SK-N-SH (cell line): ENCODE measurements around the gene TP53BP2. TPM values are rescaled to one million over a fixed set of nuclear protein-coding genes. Genes with fewer than 3 reads are reported as not detected.

Experiments used
- CTCF ChIA-PET: fragments of 300-600, 350-600 bp; formaldehyde crosslinking; extraction: SDS; loops from one replicate; lab custom pipeline; 2021; lab: Yijun Ruan, JAX
- POLR2A ChIA-PET: fragments of 350-600 bp; sonication (Branson Sonifier 250); formaldehyde crosslinking; extraction: SDS; loops from one replicate; lab custom pipeline; 2020; ENCODE audit warnings: antibody characterized with exemption, inconsistent platforms; lab: Yijun Ruan, JAX
- DNase-seq: peaks from one replicate; pipeline ENCODE4 v3.0.0; 2012
- H2AFZ ChIP-seq: fragments of 200-600 bp; sonication (generic); 2 replicates; pipeline ENCODE4 v1.8.1; 2016; ENCODE audit warnings: antibody characterized with exemption, mild to moderate bottlenecking, low read depth
- H3F3A ChIP-seq: fragments of 200-600 bp; sonication (generic); replicated peaks from 2 replicates; pipeline ENCODE3; 2016; ENCODE audit warnings: antibody characterized with exemption, mild to moderate bottlenecking; ENCODE audit not compliant: insufficient read depth
- H3K27ac ChIP-seq, 2 experiments: fragments of 200-500 bp in 1 of 2; fragments of 200-600 bp in 1 of 2; sonication (Bioruptor generic) in 1 of 2; sonication (generic), shearing (Covaris generic) in 1 of 2; 2 replicates each; pipeline versions ENCODE4 v1.5.1 to v1.6.1; 2014 to 2016; ENCODE audit warnings: low read depth in 2 of 2, inconsistent platforms in 1 of 2, low read length in 1 of 2, mild to moderate bottlenecking in 1 of 2, mixed read lengths in 1 of 2
- H3K27me3 ChIP-seq: fragments of 200-600 bp; sonication (generic), shearing (Covaris generic); 2 replicates; pipeline ENCODE4 v1.6.1; 2016; ENCODE audit warnings: mixed run types; ENCODE audit not compliant: insufficient read depth
- H3K36me3 ChIP-seq, 2 experiments: fragments of 200-500 bp in 1 of 2; fragments of 200-600 bp in 1 of 2; sonication (Bioruptor generic) in 1 of 2; sonication (generic) in 1 of 2; replicated peaks in 1 of 2; 2 replicates each; pipeline versions ENCODE3 to v1.5.1; 2014 to 2016; ENCODE audit warnings: low read length in 1 of 2, mild to moderate bottlenecking in 1 of 2; ENCODE audit not compliant: insufficient read depth in 2 of 2, control insufficient read depth in 1 of 2
- H3K4me1 ChIP-seq, 2 experiments: fragments of 200-500 bp in 1 of 2; fragments of 200-600 bp in 1 of 2; sonication (Bioruptor generic) in 1 of 2; sonication (generic), shearing (Covaris generic) in 1 of 2; 2 replicates each; pipeline versions ENCODE4 v1.5.1 to v1.6.1; 2014 to 2016; ENCODE audit warnings: low read depth in 1 of 2, low read length in 1 of 2, mixed run types in 1 of 2; ENCODE audit not compliant: insufficient read depth in 2 of 2, control insufficient read depth in 1 of 2
- H3K4me2 ChIP-seq: fragments of 200-600 bp; sonication (generic), shearing (Covaris generic); 2 replicates; pipeline ENCODE4 v1.6.1; 2017; ENCODE audit warnings: mixed run types
- H3K4me3 ChIP-seq, 2 experiments: fragments of 200-500 bp in 1 of 2; fragments of 200-600 bp in 1 of 2; sonication (Bioruptor generic) in 1 of 2; sonication (generic), shearing (Covaris generic) in 1 of 2; 2 replicates each; pipeline versions ENCODE4 v1.5.1 to v1.8.1; 2014 to 2016; ENCODE audit warnings: low read depth in 2 of 2, inconsistent platforms in 1 of 2, low read length in 1 of 2, mild to moderate bottlenecking in 1 of 2, mixed read lengths in 1 of 2, moderate library complexity in 1 of 2
- H3K79me2 ChIP-seq: fragments of 200-600 bp; sonication (generic); 2 replicates; pipeline ENCODE4 v1.8.1; 2017; ENCODE audit warnings: mild to moderate bottlenecking; ENCODE audit not compliant: insufficient read depth
- H3K9ac ChIP-seq: fragments of 200-600 bp; sonication (generic); 2 replicates; pipeline ENCODE4 v1.6.1; 2017; ENCODE audit warnings: mixed run types
- H3K9me2 ChIP-seq: fragments of 200-600 bp; sonication (generic); 2 replicates; pipeline ENCODE4 v1.6.1; 2017; ENCODE audit warnings: mixed run types
- H3K9me3 ChIP-seq: fragments of 200-600 bp; sonication (generic); 2 replicates; pipeline ENCODE4 v1.6.1; 2017; ENCODE audit warnings: mixed run types, mild to moderate bottlenecking, moderate library complexity
- H4K20me1 ChIP-seq: fragments of 200-600 bp; sonication (generic); 2 replicates; pipeline ENCODE4 v1.6.1; 2017; ENCODE audit warnings: mild to moderate bottlenecking, mixed run types; ENCODE audit not compliant: insufficient read depth
- CHD2 ChIP-seq: fragments of 150-350 bp; IDR thresholded peaks from 2 replicates; pipeline ENCODE4 v1.6.1; 2018; ENCODE audit warnings: low read length; ENCODE audit not compliant: partially characterized antibody
- CTCF ChIP-seq: fragments of 200-600 bp; sonication (generic); IDR thresholded peaks from 2 replicates; pipeline ENCODE4 v1.6.1; 2017; ENCODE audit warnings: antibody characterized with exemption, mild to moderate bottlenecking, moderate library complexity
- ELF1 ChIP-seq: IDR thresholded peaks from 2 replicates; pipeline ENCODE4 v1.4.0; 2012
- EZH2phosphoT487 ChIP-seq: fragments of 200-600 bp; sonication (generic); IDR thresholded peaks from 2 replicates; pipeline ENCODE4 v1.6.1; 2017; ENCODE audit warnings: low read depth, mixed run types, mild to moderate bottlenecking, antibody characterized with exemption, moderate library complexity, borderline replicate concordance
- FOXM1 ChIP-seq: IDR thresholded peaks from 2 replicates; pipeline ENCODE4 v1.4.0; 2012; ENCODE audit warnings: low read depth, mild to moderate bottlenecking
- GABPA ChIP-seq: IDR thresholded peaks from 2 replicates; pipeline ENCODE4 v1.4.0; 2012; ENCODE audit warnings: low read depth, mild to moderate bottlenecking
- GATA2 ChIP-seq: sonication (generic); formaldehyde crosslinking; IDR thresholded peaks from 2 replicates; pipeline ENCODE4 v1.5.0; 2020; ENCODE audit warnings: mild to moderate bottlenecking, missing genetic modification reagents
- MAX ChIP-seq: IDR thresholded peaks from 2 replicates; pipeline ENCODE4 v1.4.0; 2012; ENCODE audit warnings: low read depth
- NFIC ChIP-seq: IDR thresholded peaks from 2 replicates; pipeline ENCODE4 v1.4.0; 2012; ENCODE audit warnings: borderline replicate concordance
- NRF1 ChIP-seq: IDR thresholded peaks from 2 replicates; pipeline ENCODE4 v1.6.1; 2012; ENCODE audit warnings: low read depth, mild to moderate bottlenecking, low read length
- RCOR1 ChIP-seq: fragments of 150-350 bp; IDR thresholded peaks from 2 replicates; pipeline ENCODE4 v1.6.1; 2017; ENCODE audit warnings: antibody characterized with exemption, low read length
- RXRA ChIP-seq: IDR thresholded peaks from 2 replicates; pipeline ENCODE4 v1.4.0; 2012; ENCODE audit warnings: low read depth, mild to moderate bottlenecking, borderline replicate concordance
- TAF1 ChIP-seq: IDR thresholded peaks from 2 replicates; pipeline ENCODE4 v1.6.1; 2012; ENCODE audit warnings: low read depth, mild to moderate bottlenecking, low read length, moderate library complexity, borderline replicate concordance
- TCF12 ChIP-seq: IDR thresholded peaks from 2 replicates; pipeline ENCODE4 v1.4.0; 2012
- TEAD4 ChIP-seq: IDR thresholded peaks from 2 replicates; pipeline ENCODE4 v1.4.0; 2012; ENCODE audit warnings: mild to moderate bottlenecking, borderline replicate concordance; ENCODE audit not compliant: insufficient read depth
- YY1 ChIP-seq: IDR thresholded peaks from 2 replicates; pipeline ENCODE4 v1.4.0; 2012; ENCODE audit warnings: low read depth, mild to moderate bottlenecking
- WGBS: methylation state at CpG from one replicate; pipeline ENCODE4 v1.1.6; 2017; ENCODE audit warnings: low lambda C conversion rate; 5-methylcytosine and 5-hydroxymethylcytosine counted together
- polyA plus RNA-seq, 3 experiments: library from polyadenylated mRNA; depleted of rRNA; stranded (reverse); fragments of >200 nt; gene quantifications; 2 replicates each; pipeline ENCODE4 v1.2.3, GENCODE V29; 2012
- TF ChIP-seq, protein P1 (sequence below): fragments of 150-350 bp; IDR thresholded peaks from 2 replicates; pipeline ENCODE4 v1.6.1; 2016; ENCODE audit warnings: mild to moderate bottlenecking, low read depth, low read length
- TF ChIP-seq, protein P2 (sequence below): IDR thresholded peaks from 2 replicates; pipeline ENCODE4 v1.4.0; 2012; ENCODE audit warnings: low read depth, borderline replicate concordance
- TF ChIP-seq, protein P3 (sequence below): IDR thresholded peaks from 2 replicates; pipeline ENCODE4 v1.6.1; 2012; ENCODE audit warnings: mild to moderate bottlenecking, low read depth, low read length, moderate library complexity

Gene TP53BP2
- polyA plus RNA-seq, 1 of the 3 experiments (the other 2 are of a cell fraction) = 11.4 TPM

- H3K27ac ChIP-seq = no peak overlapping the region
- TF ChIP-seq GABPA = no peak
- TF ChIP-seq NRF1 = no peak
- no peak for TF ChIP-seq CHD2
- no peak for TF ChIP-seq TAF1
- no peak for TF ChIP-seq TEAD4
- TF ChIP-seq NFIC = no peak
- no peak for TF ChIP-seq MAX
- TF ChIP-seq, protein P1, sequence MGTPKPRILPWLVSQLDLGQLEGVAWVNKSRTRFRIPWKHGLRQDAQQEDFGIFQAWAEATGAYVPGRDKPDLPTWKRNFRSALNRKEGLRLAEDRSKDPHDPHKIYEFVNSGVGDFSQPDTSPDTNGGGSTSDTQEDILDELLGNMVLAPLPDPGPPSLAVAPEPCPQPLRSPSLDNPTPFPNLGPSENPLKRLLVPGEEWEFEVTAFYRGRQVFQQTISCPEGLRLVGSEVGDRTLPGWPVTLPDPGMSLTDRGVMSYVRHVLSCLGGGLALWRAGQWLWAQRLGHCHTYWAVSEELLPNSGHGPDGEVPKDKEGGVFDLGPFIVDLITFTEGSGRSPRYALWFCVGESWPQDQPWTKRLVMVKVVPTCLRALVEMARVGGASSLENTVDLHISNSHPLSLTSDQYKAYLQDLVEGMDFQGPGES = no peak
- TF ChIP-seq, protein P2, sequence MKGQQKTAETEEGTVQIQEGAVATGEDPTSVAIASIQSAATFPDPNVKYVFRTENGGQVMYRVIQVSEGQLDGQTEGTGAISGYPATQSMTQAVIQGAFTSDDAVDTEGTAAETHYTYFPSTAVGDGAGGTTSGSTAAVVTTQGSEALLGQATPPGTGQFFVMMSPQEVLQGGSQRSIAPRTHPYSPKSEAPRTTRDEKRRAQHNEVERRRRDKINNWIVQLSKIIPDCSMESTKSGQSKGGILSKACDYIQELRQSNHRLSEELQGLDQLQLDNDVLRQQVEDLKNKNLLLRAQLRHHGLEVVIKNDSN = no peak
- TF ChIP-seq, protein P3, sequence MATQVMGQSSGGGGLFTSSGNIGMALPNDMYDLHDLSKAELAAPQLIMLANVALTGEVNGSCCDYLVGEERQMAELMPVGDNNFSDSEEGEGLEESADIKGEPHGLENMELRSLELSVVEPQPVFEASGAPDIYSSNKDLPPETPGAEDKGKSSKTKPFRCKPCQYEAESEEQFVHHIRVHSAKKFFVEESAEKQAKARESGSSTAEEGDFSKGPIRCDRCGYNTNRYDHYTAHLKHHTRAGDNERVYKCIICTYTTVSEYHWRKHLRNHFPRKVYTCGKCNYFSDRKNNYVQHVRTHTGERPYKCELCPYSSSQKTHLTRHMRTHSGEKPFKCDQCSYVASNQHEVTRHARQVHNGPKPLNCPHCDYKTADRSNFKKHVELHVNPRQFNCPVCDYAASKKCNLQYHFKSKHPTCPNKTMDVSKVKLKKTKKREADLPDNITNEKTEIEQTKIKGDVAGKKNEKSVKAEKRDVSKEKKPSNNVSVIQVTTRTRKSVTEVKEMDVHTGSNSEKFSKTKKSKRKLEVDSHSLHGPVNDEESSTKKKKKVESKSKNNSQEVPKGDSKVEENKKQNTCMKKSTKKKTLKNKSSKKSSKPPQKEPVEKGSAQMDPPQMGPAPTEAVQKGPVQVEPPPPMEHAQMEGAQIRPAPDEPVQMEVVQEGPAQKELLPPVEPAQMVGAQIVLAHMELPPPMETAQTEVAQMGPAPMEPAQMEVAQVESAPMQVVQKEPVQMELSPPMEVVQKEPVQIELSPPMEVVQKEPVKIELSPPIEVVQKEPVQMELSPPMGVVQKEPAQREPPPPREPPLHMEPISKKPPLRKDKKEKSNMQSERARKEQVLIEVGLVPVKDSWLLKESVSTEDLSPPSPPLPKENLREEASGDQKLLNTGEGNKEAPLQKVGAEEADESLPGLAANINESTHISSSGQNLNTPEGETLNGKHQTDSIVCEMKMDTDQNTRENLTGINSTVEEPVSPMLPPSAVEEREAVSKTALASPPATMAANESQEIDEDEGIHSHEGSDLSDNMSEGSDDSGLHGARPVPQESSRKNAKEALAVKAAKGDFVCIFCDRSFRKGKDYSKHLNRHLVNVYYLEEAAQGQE = no peak
- no peak for TF ChIP-seq CTCF
- TF ChIP-seq YY1 = no peak
- TF ChIP-seq GATA2 (CRISPR knock-in tag) = no peak
- TF ChIP-seq TCF12 = no peak
- no peak for TF ChIP-seq FOXM1
- TF ChIP-seq EZH2phosphoT487 = no peak
- no peak for TF ChIP-seq RXRA
- no peak for TF ChIP-seq RCOR1
- TF ChIP-seq ELF1 = no peak
- no peaks in the 10 kb centered on the region for H3F3A ChIP-seq
- CTCF ChIA-PET = no interaction called here
- DNase-seq = no peak
- no peaks in the 10 kb centered on the region for H3K36me3 ChIP-seq
- no peaks in the 10 kb centered on the region; a peak in 2 of 4 replicates for H3K4me1 ChIP-seq
- H3K9me3 ChIP-seq = no peaks in the 10 kb centered on the region
- H3K4me3 ChIP-seq = no peak overlapping the region
- no peaks in the 10 kb centered on the region for H4K20me1 ChIP-seq
- H3K4me2 ChIP-seq = no peak overlapping the region
- WGBS = 65% methylated on average over 5 of the region's 5 CpGs
- no peaks in the 10 kb centered on the region for H3K79me2 ChIP-seq
- H3K9me2 ChIP-seq = no peaks in the 10 kb centered on the region
- H2AFZ ChIP-seq = no peak overlapping the region
- no peaks in the 10 kb centered on the region; the same call in 1 of the 2 replicates for H3K27me3 ChIP-seq
- no peak overlapping the region for H3K9ac ChIP-seq
- POLR2A ChIA-PET = no interaction called here
Observed at GRCh38 chr1:223873044-223873443, 27.3 kb upstream of the TP53BP2 start.
